ENCODE measurements around the gene TPPP.

Gene TPPP

GRCh38 chr5:622946-623522 is 70.1 kb downstream of the TPPP start:
- DNase-seq = no peak

- DNase-seq = no peak
Measured at GRCh38 chr5:622359-622758, 70.8 kb downstream of the TPPP start.

- DNase-seq = no peak
Measured at GRCh38 chr5:621341-621761, 71.8 kb downstream of the TPPP start.

- DNase-seq = no peak
Measured at GRCh38 chr5:620586-621180, 72.5 kb downstream of the TPPP start.

GRCh38 chr5:620152-620551 is 73.0 kb downstream of the TPPP start:
- DNase-seq = no peak

- DNase-seq = no peak
Measured at GRCh38 chr5:619444-619843, 73.7 kb downstream of the TPPP start.

- DNase-seq = no peak
Measured at GRCh38 chr5:618450-618849, 74.7 kb downstream of the TPPP start.

GRCh38 chr5:617896-618295 is 75.3 kb downstream of the TPPP start:
- DNase-seq = no peak

- no peak for DNase-seq
Measured at GRCh38 chr5:616484-617039, 76.6 kb downstream of the TPPP start.

GRCh38 chr5:612498-613424 is 80.4 kb downstream of the TPPP start:
- DNase-seq = no peak

- peak; percentile 80 for DNase-seq
Measured at GRCh38 chr5:611731-612486, 81.2 kb downstream of the TPPP start, which contains the start of gene CEP72. TSS of gene CEP72 (plus strand) at chr5:612340. CDS start at chr5:612362, 22 bp downstream.

- DNase-seq = no peak
Measured at GRCh38 chr5:610744-611730, 82.1 kb downstream of the TPPP start.

GRCh38 chr5:610011-610743 is 83.0 kb downstream of the TPPP start:
- DNase-seq = no peak

All from GDM1 (cell line).